ENCODE data around the gene FLT3LG.
"Not testable (repeated sequence)": the region's sequence is repeated elsewhere in the genome, so short reads cannot be mapped to it uniquely, and the experiment has no call there.

Gene FLT3LG

GRCh38 chr19:49441210-49441959 is 32.6 kb upstream of the FLT3LG start, which contains the start of gene SLC17A7:
TSS of gene SLC17A7 (minus strand) at chr19:49441527. CDS start at chr19:49441379, 148 bp downstream.
- no peak for DNase-seq

DNA sequence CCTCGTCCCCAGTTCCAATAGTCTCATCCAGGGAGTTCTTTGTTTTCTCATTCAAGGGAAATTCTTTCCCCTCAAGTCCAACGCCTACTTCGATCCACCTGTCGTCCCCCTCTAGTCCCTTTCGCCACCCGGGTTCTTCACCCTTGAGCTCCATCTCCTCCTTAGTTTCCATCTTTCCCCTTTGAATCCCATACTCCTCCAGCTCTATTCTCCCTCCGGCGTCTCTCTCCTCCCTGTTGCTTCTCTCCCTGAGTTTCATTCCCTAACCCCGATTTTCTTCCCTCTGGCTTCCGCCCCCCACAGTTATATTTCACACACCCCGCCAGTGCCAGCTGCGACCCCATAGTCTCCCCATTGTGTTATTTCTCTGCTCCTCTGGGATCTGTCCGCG is 32.1 kb upstream of the FLT3LG start:
- no peak for DNase-seq

GRCh38 chr19:49442354-49442753 is 31.7 kb upstream of the FLT3LG start:
- peak; percentile 54 for DNase-seq

GRCh38 chr19:49442771-49443365 is 31.1 kb upstream of the FLT3LG start:
- DNase-seq, result peak; percentile 54

DNA sequence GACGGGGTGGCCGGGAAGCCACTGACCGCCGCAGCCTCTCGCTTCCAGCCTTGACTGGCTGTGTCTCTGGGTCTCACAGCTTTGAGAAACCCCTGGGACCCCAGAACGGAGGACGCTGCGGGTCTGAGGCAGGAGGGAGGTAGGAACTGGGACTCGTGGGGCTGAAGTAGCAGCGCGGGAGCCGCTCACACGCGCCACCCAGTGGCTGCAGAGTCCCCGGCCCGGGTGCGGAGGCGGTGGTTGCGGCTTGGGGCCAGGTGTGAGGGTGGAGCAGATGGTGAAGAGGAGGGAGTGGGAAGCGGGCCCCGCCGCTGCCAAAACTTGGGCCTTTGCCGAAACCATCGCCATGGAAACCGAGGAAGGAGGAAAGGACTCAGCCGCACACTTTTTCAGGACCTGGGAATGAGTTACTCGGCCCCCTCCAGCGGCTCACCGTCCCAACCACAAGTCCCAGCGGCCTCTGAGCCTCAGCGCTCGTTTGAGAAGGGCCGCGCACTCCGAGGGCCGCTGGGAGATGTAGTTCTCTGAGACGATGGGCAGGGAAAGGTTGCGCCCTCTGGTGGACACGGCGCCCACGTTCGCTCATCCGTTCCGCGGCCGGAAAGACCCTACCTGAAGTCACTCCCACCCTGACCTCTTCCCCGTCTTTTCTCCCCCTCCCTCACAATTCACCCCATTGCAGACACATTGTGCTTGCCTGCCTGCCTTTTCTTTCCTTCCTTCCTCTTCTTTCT is 30.5 kb upstream of the FLT3LG start:
- DNase-seq, result peak; percentile 89

DNA sequence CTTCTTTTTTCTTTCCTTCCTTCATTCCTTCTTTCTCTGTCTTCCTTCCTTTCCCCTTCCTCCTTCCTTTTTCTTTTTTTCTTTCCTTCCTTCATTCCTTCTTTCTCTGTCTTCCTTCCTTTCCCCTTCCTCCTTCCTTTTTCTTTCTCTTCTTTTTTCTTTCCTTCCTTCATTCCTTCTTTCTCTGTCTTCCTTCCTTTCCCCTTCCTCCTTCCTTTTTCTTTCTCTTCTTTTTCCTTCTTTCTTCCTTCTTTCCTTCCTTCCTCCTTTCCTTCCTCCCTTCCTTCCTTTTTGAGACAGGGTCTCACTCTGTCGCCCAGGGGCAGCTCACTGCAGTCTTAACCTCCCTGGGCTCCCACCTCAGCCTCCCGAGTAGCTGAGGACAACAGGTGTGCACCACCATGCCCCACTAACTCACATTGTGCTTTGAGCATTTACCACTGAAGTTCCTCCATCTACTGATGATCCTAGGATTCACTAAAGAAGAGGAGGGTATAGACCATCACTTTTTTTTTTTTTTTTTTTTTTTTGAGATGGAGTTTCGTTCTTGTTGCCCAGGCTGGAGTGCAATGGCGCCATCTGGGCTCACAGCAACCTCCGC is 29.8 kb upstream of the FLT3LG start:
- not testable (repeated sequence) for DNase-seq

DNA sequence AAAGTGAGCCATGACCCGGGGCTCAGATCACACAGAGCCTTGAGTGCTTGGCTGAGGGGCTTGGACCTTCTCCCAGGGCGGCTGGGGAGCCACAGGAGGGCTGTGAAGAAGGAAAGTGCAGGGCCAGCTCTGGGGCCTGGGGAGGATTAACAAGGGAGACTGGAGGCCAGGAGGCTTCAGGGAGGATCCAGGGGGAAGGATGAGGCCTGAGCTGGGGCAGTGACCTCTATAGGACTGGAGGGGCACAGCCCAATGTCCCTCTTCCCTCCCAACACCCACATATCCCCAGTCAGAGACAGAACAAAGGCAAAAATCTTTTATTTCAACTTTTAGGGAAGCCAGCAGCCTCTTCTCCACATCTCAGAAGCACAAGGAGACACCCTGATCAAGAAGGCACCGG is 28.0 kb upstream of the FLT3LG start:
- no peak for DNase-seq

GRCh38 chr19:49447485-49448431 is 26.3 kb upstream of the FLT3LG start:
- no peak for DNase-seq

DNA sequence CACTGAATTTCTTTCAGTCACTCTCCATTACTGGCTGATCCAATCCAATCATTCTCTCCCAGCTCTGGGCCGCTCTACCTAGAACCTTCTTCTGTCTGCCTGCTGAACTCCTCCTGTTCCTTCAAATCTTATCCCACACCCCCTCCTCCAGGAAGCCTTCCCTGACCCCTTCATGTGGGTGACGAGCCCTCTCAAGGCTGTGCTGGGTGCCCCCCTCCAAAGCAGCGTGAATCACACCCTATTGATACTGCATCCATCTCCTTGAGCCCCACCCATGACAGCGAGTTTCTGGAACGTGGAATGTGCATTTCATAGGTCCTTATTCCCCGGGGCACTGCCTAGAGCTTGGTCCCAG is 25.6 kb upstream of the FLT3LG start:
- no peak for DNase-seq

DNA sequence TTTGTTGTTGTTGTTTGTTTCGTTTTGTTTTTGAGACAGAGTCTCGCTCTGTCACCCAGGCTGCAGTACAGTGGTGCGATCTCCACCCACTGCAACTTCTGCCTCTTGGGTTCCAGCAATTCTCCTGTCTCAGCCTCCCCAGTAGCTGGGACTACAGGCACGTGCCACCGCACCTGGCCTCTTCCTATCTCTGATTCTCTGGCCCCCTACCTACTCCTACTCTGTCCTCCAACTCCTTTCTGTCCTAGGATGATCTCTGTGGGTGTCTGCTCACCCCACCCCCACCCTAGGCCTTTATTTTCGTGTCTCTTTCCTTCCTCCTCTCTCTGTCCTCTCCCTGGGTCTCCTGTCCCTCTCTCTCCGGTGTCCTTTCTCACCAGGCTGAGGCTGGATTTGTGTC is 23.6 kb upstream of the FLT3LG start:
- DNase-seq, result no peak

DNA sequence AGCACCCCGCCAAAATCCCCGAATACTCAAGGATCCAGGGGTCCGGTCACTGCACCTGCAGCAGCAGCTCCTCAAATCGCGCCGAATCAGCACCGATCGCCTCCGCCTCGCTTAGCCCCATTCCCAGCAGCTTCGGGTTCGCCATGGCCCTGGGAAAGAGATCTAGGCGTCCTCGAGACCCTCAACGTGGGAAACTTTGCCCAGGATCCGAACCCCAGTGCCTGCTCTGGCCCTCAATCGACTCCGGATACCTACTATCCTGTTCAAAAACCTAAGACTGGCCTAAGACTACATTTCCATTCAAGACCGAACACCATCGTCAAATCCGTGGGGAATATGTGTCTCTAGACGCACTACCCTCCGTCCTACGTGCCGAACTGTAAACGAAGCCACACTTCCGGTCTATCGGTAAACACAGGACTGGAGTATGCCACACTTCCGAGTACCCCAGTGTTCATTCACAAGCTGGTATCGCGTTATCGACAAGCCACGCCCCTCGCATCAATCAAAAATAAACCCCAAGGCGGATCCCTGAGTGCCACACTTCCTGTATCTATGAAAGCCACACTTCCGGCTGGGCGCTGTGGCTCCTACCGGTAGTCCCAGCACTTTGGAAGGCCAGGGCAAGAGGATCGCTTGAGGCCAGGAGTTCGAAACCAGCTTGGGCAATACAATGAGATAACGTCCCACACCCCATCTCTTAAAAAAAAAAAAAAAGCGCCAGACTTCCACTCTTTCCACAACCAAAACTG is 22.4 kb upstream of the FLT3LG start, which contains the start of gene PIH1D1:
Gene PIH1D1, minus strand, starts transcription at position 385 of the 752 bp plus-strand sequence. Its CDS starts 240 bp downstream, at position 145.
- DNase-seq, result peak; percentile 96

- peak; percentile 97 for DNase-seq
Measured at GRCh38 chr19:49453013-49453756, 20.8 kb upstream of the FLT3LG start, which contains the start of gene ALDH16A1. TSS of gene ALDH16A1 (plus strand) at chr19:49453225. CDS start at chr19:49453332, 107 bp downstream.

- no peak for DNase-seq
Measured at GRCh38 chr19:49453757-49454240, 20.2 kb upstream of the FLT3LG start.

DNA sequence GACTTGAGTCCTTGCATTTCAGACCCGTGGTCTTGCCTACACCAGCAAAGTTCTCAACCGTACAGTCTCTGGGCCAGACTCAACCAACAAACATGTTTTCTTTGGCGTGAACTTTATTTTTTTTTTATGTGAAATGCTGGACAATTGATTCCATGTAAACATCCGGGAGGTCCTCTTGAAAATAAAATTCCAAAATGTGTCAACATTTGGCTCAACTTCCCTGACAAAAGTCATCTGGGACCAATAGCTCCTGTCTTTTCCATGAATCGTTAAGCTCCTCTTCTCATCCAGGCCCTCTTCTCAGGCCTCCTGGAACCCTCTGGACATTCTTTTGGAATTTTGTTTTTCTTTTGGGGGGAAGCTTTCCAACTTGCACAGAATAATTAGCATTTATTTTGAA is 18.2 kb upstream of the FLT3LG start:
- no peak for DNase-seq

GRCh38 chr19:49456326-49456725 is 17.7 kb upstream of the FLT3LG start:
- DNase-seq, result no peak

- DNase-seq, result no peak
Measured at GRCh38 chr19:49458567-49458903, 15.5 kb upstream of the FLT3LG start.

DNA sequence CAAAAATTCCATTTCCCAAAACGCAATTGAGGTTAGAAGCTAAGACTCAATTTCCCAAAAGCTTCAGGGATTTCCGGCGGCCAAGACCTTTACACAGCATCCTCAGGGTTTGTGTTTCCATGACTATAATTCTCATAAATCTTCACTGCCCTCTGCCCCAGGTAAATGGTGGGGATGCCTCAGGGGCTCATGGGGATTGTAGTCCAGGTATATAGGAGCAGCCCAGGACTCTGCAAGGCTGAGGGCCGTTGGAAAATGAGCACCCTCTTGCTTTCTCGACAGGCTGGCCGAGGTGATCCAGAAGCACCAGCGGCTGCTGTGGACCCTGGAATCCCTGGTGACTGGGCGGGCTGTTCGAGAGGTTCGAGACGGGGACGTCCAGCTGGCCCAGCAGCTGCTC is 14.6 kb upstream of the FLT3LG start:
- DNase-seq, result no peak

GRCh38 chr19:49461130-49461529 is 12.9 kb upstream of the FLT3LG start:
- DNase-seq, result not testable (repeated sequence)

GRCh38 chr19:49461656-49462055 is 12.4 kb upstream of the FLT3LG start:
- DNase-seq, result no peak

- no peak for DNase-seq
Measured at GRCh38 chr19:49462492-49462891, 11.5 kb upstream of the FLT3LG start.

Measured in SHP77 treated with DMSO at 0.1 percent for 48 hours (cell line).